Activated gamma-delta T cell treated with anti-CD3 and anti-CD28 coated beads, Interleukin-2, amount 50 U/mL, for 16 hours (primary cell): Measurements from ENCODE around the gene CFLAR.
A peak's percentile ranks its signal among the peaks of the same experiment; 100 is the strongest.
"Not testable (repeated sequence)": the region's sequence is repeated elsewhere in the genome, so short reads cannot be mapped to it uniquely, and the experiment has no call there.

Source experiments
- DNase-seq: peaks from one replicate; pipeline ENCODE4 v3.0.0-alpha.2; 2020; ENCODE audit warnings: low read depth

CFLAR gene

GRCh38 chr2:201116115-201116958, at the start of gene CFLAR:
TSS of gene CFLAR (plus strand) at chr2:201116164. CDS start at chr2:201129866, 13,702 bp downstream.
- DNase-seq = peak; percentile 80

DNA sequence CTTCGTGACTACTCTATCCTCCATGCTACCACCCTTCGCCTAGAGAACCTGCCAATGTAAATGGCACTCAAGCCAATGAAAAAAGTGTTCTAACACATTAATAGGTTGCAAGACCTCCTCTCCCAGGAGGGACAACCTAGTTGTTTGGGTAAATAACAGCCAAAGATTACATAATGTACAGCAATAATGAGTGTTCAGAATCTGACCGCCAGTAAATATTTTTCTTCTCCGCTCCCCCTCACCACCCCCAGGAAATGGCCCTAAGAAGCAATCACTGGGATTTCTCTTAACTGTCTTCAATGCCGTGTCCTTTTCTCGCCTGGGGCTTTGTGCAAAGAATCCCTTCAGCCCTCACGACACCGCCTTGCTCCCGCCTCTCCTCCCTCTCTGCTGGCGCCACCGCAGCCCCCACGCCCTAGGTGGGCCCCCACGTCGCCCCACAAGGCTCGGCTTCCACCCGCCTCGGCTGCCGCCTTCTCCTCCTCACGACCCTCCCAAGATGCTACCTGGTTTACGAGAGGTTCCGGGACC, 45.0 kb upstream of the CFLAR start:
- no peak for DNase-seq

- DNase-seq = peak; percentile 83
Measured at GRCh38 chr2:201071479-201072200, 44.3 kb upstream of the CFLAR start, which contains the start of the genes HYCC2 and NDUFB3. TSS of gene HYCC2 (minus strand) at chr2:201071671. CDS start at chr2:201024009, 47,662 bp downstream. TSS of gene NDUFB3 (plus strand) at chr2:201072001. CDS start at chr2:201078883, 6,882 bp downstream.

GRCh38 chr2:201072201-201072530, 43.8 kb upstream of the CFLAR start:
- no peak for DNase-seq

GRCh38 chr2:201073071-201073470, 42.9 kb upstream of the CFLAR start:
- no peak for DNase-seq

- no peak for DNase-seq
Measured at GRCh38 chr2:201074996-201075395, 41.0 kb upstream of the CFLAR start.

GRCh38 chr2:201084863-201085262, 31.1 kb upstream of the CFLAR start:
- no peak for DNase-seq

GRCh38 chr2:201090574-201090973, 25.4 kb upstream of the CFLAR start:
- DNase-seq = no peak

- DNase-seq = no peak
Measured at GRCh38 chr2:201093573-201093972, 22.4 kb upstream of the CFLAR start.

DNA sequence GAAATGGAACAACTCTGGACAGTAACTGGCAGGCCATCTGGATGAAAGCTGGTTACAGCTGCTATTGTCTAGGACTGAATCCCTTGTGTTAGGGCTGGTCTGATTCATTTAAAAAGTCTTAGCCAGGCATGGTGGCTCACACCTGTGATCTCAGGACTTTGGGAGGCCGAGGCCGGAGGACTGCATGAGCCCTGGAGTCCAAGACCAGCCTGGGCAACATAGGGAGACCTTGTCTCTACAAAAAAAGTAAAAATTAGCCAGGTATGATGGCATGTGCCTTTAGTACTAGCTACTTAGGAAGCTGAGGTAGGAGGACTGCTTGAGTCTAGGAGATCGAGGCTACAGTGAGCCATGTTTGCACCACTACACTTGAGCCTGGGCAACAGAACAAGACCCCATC, 15.5 kb upstream of the CFLAR start:
- no peak for DNase-seq

- no peak for DNase-seq
Measured at GRCh38 chr2:201105759-201106158, 10.2 kb upstream of the CFLAR start.

GRCh38 chr2:201107624-201108023, 8.3 kb upstream of the CFLAR start:
- DNase-seq = no peak

- DNase-seq = no peak
Measured at GRCh38 chr2:201108341-201108740, 7.6 kb upstream of the CFLAR start.

DNA sequence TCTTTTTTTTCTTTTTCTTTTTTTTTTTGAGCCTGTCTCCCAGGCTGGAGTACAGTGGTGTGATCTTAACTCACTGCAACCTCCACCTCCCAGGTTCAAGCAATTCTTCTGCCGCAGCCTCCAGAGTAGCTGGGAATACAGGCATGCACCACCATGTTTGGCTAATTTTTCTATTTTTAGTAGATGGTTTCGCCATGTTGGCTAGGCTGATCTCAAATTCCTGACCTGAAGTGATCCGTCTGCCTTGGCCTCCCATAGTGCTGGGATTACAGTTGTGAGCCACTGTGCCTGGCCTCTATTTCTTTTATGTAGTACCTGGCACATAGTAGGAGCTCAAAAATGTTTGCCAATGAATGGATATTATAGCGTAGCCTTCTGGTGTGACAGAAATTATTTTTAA, 6.8 kb upstream of the CFLAR start:
- DNase-seq = no peak

DNA sequence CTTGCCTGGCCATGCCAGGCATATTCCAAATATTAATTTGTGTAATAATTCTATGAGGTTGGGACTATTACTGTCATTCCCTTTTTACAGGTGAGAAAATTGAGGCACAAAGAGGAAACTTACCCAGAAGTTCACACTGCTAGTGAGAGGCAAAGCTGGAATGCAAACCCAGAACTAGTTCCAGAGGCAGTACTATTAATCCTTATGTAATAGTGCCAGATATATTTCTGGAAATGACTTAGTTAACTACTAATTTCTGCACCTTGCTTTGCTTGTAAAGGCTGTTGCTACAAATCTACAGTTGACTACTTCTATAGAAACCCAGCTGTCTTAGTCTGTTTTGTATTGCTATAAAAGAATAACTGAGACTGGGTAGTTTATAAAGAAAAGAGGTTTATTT, 5.3 kb upstream of the CFLAR start:
- DNase-seq = no peak

DNA sequence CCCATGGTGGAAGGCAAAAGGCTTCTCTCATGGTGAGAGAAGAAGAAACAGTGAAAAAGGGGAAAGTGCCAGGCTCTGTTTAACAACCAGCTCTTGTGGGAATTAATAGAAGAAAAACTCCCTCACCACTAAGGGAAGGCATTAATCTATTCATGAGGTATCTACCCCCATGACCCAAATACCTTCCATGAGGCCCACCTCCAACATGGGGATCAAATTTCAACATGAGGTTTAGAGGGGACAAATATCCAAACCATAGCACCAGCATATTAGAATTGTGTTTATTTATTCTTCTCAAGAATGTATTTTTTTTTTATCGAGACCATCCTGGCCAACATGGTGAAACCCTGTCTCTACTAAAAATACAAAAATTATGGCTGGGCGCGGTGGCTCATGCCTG, 4.9 kb upstream of the CFLAR start:
- no peak for DNase-seq

DNA sequence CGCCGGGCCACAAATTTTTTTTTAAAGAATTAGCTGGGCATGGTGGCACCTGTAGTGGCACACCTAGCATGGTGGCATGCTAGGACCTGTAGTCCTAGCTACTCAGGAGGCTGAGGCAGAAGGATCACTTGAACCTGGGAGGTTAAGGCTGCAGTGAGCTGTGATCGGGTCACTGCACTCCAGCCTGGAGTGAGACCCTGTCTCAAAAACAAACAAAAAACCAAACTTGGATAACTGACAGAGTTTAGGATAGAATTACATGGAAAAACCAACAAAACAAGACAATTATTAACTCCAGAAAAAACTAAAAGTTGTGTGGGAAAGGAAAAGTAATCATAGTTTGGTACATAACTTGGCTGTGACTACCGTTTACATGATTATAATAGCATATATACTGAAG, 1.6 kb upstream of the CFLAR start:
- no peak for DNase-seq

DNA sequence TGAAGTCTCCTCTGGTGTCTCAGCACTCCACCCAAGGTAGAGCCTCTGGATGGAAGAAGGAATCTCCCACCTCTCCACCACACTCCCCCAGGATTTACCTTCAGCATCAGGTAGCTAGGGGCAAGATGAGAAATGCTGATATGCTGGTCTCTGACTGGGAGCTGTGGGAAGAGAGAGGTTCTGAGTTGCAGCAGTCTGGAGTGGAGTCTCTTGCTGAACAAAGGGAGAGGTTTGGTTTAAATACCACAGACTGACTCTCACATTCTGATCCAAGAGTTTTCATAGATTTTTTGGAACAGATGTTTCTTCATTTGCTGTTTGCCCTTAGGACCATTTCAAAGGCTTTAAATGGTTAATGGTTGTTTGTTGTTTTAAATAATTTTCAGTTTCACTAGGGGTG, 1.1 kb upstream of the CFLAR start:
- no peak for DNase-seq

DNA sequence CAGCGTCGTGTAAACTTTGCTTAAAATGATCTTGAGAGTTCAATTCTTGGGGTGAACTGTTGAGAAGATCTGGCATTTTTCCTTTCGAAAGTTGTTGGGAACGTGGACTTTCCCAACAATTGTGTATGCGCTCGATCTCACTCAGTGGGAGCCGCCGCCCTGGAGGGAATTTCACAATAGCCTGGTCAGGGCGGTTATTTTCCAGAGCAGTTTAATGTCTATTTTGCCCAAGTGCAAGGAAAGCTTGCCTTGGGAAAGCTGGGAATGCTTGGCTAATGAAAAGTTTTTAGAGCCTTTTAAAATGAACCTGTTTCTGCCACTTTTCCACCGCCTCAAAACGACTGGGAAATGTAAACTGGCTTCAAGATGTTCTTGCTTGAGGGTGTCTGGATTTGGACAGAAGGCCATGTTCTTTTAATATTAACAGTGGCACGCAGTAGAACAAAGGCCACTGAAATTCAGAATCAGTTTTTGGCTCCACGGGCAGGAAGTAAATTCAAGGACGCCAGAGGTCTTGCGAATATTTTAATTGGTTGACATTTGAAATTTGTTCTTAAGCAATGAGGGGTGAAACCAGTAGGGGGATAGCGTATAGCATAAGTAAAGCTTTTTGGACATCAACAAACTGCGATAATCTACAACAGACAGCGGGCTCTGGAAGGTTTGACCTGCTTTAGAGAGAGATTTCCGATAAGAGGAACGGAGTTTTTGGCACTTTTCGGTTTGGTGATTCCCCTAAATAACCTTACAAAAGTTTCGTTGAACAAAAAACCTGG, 1.2 kb downstream of the CFLAR start:
- no peak for DNase-seq

DNA sequence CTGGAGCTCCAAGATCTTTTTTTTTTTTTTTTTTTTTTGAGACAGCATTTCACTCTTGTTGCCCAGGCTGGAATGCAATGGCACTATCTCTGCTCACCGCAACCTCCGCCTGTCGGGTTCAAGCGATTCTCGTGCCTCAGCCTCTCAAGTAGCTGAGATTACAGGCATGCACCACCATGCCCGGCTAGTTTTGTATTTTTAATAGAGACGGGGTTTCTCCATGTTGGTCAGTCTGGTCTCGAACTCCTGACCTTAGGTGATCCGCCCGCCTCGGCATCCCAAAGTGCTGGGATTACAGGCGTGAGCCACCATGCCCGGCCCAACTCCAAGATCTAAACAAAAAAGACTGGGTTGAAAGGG, 1.8 kb downstream of the CFLAR start:
- DNase-seq = not testable (repeated sequence)

GRCh38 chr2:201118121-201118960, 2.4 kb downstream of the CFLAR start:
- peak; percentile 85 for DNase-seq
